ENCODE data around the gene BICD2. TPM values are rescaled to one million over a fixed set of nuclear protein-coding genes. Genes with fewer than 3 reads are reported as not detected.

Gene BICD2
- total and polyA plus RNA-seq, 2 of the 8 experiments (the other 6 are each of a cell fraction or from before 2014, with no cell fraction given): 6.6 to 22.8 TPM

DNA sequence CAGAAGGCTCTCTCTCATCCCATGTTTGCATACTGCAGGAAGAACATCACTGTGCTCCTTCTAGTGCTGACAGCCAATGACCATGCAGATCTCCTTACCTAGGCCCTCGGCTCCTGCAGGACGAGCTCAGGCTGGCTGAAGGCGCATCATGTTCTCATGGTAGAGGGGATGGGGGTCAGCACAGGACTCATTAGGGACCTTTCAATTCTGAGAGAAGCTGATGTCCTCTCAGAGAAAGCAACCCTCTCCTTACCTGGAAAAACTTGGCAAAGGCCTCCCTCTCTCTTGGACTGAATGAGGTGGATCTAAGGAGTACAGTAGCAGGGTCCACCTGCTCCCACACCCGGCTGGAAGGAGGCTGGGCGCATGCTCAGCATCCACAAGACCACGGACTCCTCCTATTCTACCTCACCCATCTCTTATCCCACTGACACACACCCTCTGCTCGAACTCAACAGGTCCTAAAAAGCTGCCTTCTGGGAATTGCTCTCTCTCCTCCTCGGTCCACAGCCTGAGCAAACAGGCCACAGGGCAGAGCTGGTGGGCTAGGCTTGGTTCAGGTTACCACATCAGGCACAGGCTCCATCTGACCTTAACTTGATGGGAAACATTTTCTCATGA is 97.6 kb downstream of the BICD2 start (continued):
- TF ChIP-seq, protein P1, sequence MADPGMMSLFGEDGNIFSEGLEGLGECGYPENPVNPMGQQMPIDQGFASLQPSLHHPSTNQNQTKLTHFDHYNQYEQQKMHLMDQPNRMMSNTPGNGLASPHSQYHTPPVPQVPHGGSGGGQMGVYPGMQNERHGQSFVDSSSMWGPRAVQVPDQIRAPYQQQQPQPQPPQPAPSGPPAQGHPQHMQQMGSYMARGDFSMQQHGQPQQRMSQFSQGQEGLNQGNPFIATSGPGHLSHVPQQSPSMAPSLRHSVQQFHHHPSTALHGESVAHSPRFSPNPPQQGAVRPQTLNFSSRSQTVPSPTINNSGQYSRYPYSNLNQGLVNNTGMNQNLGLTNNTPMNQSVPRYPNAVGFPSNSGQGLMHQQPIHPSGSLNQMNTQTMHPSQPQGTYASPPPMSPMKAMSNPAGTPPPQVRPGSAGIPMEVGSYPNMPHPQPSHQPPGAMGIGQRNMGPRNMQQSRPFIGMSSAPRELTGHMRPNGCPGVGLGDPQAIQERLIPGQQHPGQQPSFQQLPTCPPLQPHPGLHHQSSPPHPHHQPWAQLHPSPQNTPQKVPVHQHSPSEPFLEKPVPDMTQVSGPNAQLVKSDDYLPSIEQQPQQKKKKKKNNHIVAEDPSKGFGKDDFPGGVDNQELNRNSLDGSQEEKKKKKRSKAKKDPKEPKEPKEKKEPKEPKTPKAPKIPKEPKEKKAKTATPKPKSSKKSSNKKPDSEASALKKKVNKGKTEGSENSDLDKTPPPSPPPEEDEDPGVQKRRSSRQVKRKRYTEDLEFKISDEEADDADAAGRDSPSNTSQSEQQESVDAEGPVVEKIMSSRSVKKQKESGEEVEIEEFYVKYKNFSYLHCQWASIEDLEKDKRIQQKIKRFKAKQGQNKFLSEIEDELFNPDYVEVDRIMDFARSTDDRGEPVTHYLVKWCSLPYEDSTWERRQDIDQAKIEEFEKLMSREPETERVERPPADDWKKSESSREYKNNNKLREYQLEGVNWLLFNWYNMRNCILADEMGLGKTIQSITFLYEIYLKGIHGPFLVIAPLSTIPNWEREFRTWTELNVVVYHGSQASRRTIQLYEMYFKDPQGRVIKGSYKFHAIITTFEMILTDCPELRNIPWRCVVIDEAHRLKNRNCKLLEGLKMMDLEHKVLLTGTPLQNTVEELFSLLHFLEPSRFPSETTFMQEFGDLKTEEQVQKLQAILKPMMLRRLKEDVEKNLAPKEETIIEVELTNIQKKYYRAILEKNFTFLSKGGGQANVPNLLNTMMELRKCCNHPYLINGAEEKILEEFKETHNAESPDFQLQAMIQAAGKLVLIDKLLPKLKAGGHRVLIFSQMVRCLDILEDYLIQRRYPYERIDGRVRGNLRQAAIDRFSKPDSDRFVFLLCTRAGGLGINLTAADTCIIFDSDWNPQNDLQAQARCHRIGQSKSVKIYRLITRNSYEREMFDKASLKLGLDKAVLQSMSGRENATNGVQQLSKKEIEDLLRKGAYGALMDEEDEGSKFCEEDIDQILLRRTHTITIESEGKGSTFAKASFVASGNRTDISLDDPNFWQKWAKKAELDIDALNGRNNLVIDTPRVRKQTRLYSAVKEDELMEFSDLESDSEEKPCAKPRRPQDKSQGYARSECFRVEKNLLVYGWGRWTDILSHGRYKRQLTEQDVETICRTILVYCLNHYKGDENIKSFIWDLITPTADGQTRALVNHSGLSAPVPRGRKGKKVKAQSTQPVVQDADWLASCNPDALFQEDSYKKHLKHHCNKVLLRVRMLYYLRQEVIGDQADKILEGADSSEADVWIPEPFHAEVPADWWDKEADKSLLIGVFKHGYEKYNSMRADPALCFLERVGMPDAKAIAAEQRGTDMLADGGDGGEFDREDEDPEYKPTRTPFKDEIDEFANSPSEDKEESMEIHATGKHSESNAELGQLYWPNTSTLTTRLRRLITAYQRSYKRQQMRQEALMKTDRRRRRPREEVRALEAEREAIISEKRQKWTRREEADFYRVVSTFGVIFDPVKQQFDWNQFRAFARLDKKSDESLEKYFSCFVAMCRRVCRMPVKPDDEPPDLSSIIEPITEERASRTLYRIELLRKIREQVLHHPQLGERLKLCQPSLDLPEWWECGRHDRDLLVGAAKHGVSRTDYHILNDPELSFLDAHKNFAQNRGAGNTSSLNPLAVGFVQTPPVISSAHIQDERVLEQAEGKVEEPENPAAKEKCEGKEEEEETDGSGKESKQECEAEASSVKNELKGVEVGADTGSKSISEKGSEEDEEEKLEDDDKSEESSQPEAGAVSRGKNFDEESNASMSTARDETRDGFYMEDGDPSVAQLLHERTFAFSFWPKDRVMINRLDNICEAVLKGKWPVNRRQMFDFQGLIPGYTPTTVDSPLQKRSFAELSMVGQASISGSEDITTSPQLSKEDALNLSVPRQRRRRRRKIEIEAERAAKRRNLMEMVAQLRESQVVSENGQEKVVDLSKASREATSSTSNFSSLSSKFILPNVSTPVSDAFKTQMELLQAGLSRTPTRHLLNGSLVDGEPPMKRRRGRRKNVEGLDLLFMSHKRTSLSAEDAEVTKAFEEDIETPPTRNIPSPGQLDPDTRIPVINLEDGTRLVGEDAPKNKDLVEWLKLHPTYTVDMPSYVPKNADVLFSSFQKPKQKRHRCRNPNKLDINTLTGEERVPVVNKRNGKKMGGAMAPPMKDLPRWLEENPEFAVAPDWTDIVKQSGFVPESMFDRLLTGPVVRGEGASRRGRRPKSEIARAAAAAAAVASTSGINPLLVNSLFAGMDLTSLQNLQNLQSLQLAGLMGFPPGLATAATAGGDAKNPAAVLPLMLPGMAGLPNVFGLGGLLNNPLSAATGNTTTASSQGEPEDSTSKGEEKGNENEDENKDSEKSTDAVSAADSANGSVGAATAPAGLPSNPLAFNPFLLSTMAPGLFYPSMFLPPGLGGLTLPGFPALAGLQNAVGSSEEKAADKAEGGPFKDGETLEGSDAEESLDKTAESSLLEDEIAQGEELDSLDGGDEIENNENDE (IDR thresholded peaks at IDR 0.05; ENCODE audit: insufficient replicate concordance, low read length): no peak
- no peak for TF ChIP-seq POLR2AphosphoS5 (IDR thresholded peaks at IDR 0.05; ENCODE audit: low read depth, low read length)
- TF ChIP-seq CREB1 (IDR thresholded peaks at IDR 0.05): no peak
- TF ChIP-seq SIN3A (conservative IDR thresholded peaks at IDR 0.05 in 1 of 2, IDR thresholded peaks at IDR 0.05 in 1 of 2; ENCODE audit: low read depth in 1 of 2, low read length in 2 of 2): no peak
- no peak for TF ChIP-seq KDM1A (IDR thresholded peaks at IDR 0.05; ENCODE audit: borderline replicate concordance, low read length)
- no peak for TF ChIP-seq SRF (IDR thresholded peaks at IDR 0.05; ENCODE audit: low read depth, low read length)
- no peak for TF ChIP-seq MAX (IDR thresholded peaks at IDR 0.05)
- TF ChIP-seq ZNF274 (IDR thresholded peaks at IDR 0.05; ENCODE audit: borderline replicate concordance, extremely low read depth, low read length): no peak
- TF ChIP-seq CHD1 (IDR thresholded peaks at IDR 0.05; ENCODE audit: low read depth, low read length): no peak
- no peak for TF ChIP-seq CHD2 (IDR thresholded peaks at IDR 0.05; ENCODE audit: low read length)

Data from H1 (cell line).